HG02678 (cell line): ENCODE measurements around the gene CHST3.
"Not testable (repeated sequence)": the region's sequence is repeated elsewhere in the genome, so short reads cannot be mapped to it uniquely, and the experiment has no call there.

ENCODE experiments used
- ATAC-seq: cut with Tn5 transposase; IDR thresholded peaks from one replicate; pipeline ENCODE4 v1.9.1; 2021; ENCODE audit warnings: mild to moderate bottlenecking, moderate library complexity; ENCODE audit not compliant: unreplicated experiment

The CHST3 gene

GRCh38 chr10:72026278-72027111 lies 62.3 kb downstream of the CHST3 start:
- no peak for ATAC-seq

GRCh38 chr10:72027498-72027897 lies 63.3 kb downstream of the CHST3 start:
- ATAC-seq = no peak

- ATAC-seq = no peak
These were observed 65.2 kb downstream of the CHST3 start for GRCh38 chr10:72029414-72029813.

- no peak for ATAC-seq
These were observed 66.8 kb downstream of the CHST3 start for GRCh38 chr10:72030762-72031543.

- no peak for ATAC-seq
These were observed 67.5 kb downstream of the CHST3 start for GRCh38 chr10:72031706-72032105.

GRCh38 chr10:72032409-72033162 lies 68.4 kb downstream of the CHST3 start:
- not testable (repeated sequence) for ATAC-seq

- no peak for ATAC-seq
These were observed 69.9 kb downstream of the CHST3 start for GRCh38 chr10:72034040-72034499.

GRCh38 chr10:72034761-72035160 lies 70.6 kb downstream of the CHST3 start:
- no peak for ATAC-seq

GRCh38 chr10:72035252-72035887 lies 71.2 kb downstream of the CHST3 start:
- ATAC-seq = no peak

- no peak for ATAC-seq
These were observed 73.1 kb downstream of the CHST3 start for GRCh38 chr10:72037266-72037665.

- no peak for ATAC-seq
These were observed 73.6 kb downstream of the CHST3 start for GRCh38 chr10:72037811-72038210.

- no peak for ATAC-seq
These were observed 74.3 kb downstream of the CHST3 start for GRCh38 chr10:72038458-72039001.

- no peak for ATAC-seq
These were observed 75.2 kb downstream of the CHST3 start for GRCh38 chr10:72039377-72039776.

GRCh38 chr10:72041491-72041890 lies 77.3 kb downstream of the CHST3 start:
- no peak for ATAC-seq

GRCh38 chr10:72043016-72043834 lies 79.0 kb downstream of the CHST3 start:
- no peak for ATAC-seq

- ATAC-seq = no peak
These were observed 80.3 kb downstream of the CHST3 start for GRCh38 chr10:72044417-72045041.

- no peak for ATAC-seq
These were observed 81.4 kb downstream of the CHST3 start for GRCh38 chr10:72045586-72045985.

GRCh38 chr10:72048450-72049124 lies 84.4 kb downstream of the CHST3 start:
- ATAC-seq = peak; percentile 66

- ATAC-seq = no peak
These were observed 85.3 kb downstream of the CHST3 start for GRCh38 chr10:72049472-72049871.
